Choroid plexus epithelial cell (primary cell): Measurements from ENCODE around the gene TSPO.

Source experiments
- DNase-seq: peaks from one replicate; pipeline ENCODE4 v3.0.0-alpha.2; 2010; ENCODE audit warnings: low read depth
- H3K4me3 ChIP-seq: 2 replicates; pipeline ENCODE4 v1.5.1; 2011; ENCODE audit warnings: low read depth, mild to moderate bottlenecking, control low read depth, low read length, moderate library complexity
- TF ChIP-seq, protein P1 (sequence below): conservative IDR thresholded peaks from 2 replicates; pipeline ENCODE4 v1.5.1; 2011; ENCODE audit warnings: low read depth, mild to moderate bottlenecking, control low read depth, inconsistent platforms, low read length, moderate library complexity

TSPO gene

DNA sequence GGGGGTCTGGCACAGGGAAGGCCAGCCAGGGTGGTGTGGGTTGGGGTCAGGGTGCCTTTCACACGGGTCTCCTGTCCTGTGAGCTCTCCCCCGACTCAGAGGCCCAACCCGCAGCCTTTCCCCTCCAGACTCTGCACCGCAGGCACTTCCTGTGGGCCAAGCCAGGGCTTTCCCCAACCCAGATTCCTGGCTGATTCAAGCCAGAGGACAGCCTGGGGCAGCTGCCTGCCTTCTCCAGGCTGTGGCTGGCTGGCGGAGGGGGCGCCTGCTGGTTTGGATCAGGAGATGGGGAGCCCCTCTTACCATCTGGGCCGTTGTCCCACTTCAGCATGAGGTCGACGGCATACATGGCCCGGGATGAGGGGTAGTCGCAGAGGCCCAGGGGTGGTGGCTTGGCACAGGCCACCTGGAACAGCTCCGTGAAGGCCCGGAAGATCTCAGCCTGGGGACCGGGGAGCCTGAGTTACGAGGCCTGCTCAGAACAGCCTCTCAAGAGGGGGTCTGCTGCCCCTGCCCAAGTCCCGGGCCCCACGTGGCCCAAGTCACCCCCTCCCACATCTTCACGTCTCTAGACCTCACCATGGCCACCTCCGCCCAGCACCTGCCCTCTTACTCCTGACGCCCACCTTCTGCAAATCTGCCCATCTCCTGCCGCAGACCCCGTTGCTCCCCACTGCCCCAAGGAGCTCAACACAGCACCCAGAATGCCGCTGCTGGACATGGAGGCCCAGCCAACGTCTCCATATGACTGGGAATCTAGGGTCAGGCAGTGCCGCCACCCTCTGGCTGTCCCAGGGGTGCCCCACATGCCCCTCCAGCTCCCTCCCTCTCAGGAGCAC is 17.3 kb downstream of the TSPO start:
- TF ChIP-seq, protein P1, sequence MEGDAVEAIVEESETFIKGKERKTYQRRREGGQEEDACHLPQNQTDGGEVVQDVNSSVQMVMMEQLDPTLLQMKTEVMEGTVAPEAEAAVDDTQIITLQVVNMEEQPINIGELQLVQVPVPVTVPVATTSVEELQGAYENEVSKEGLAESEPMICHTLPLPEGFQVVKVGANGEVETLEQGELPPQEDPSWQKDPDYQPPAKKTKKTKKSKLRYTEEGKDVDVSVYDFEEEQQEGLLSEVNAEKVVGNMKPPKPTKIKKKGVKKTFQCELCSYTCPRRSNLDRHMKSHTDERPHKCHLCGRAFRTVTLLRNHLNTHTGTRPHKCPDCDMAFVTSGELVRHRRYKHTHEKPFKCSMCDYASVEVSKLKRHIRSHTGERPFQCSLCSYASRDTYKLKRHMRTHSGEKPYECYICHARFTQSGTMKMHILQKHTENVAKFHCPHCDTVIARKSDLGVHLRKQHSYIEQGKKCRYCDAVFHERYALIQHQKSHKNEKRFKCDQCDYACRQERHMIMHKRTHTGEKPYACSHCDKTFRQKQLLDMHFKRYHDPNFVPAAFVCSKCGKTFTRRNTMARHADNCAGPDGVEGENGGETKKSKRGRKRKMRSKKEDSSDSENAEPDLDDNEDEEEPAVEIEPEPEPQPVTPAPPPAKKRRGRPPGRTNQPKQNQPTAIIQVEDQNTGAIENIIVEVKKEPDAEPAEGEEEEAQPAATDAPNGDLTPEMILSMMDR, result peak; percentile 4
- DNase-seq, result peak; percentile 84

DNA sequence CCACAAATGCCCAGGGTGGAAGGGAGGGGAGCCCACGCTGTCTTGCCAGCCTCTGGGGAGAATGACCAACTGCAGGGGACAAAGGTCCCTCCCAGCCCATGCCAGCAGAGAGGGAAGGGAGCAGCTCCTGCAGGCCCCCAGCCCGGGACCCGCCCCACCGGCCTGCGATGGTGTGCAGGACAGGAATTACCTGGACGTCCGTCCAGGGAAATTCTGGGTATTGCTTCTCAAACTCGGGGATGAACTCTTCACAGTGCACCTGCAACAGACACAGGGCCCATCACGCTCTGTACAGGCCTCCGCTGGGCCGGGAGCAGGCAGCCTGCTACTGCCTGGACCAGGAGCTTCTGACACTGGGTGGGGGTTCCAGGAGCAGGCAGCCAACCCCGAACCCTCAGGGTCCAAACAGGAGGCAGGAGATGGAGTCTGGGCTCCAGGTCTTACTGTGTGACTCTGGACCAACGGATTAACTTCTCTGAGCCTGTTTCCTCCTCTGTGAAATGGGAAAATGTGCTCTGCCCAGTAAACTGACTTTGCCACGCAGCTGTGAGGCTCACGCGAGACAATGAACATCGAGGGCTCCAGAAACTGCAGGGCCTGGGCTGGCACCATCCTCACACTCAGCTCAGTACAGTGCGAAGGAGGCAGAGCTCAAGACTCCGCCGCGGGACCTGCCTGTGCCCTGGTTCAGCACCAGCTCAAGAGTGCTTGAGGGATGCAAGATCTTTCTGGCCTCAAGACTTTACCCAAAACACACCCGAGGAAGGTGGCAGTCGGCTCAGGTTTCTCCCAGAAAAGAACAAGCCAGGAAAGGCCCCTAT is 18.2 kb downstream of the TSPO start:
- TF ChIP-seq, protein P1, result no peak
- no peak overlapping the region for H3K4me3 ChIP-seq
- no peak for DNase-seq

More for the DNA sequence above, 17.3 kb downstream of the TSPO start:
- H3K4me3 ChIP-seq, result no peak overlapping the region

DNA sequence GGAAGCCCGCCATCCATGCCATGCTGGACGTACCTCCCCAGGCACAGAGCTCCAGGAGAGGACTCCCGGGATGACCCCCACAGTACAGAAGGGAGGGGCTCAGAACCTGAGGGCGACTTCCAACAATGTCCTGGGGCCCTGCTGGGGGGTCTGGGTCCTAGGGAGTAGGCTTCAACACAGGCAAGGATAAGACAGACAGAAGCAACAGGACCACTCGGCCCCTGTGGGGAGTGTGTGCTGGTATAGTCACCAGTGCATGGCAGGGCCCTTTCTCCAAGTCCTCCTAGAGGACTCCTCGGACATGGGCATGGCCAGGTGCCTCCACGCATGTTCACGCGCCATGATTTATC is 18.7 kb downstream of the TSPO start:
- DNase-seq, result no peak
- H3K4me3 ChIP-seq, result no peak overlapping the region
- TF ChIP-seq, protein P1, result no peak

DNA sequence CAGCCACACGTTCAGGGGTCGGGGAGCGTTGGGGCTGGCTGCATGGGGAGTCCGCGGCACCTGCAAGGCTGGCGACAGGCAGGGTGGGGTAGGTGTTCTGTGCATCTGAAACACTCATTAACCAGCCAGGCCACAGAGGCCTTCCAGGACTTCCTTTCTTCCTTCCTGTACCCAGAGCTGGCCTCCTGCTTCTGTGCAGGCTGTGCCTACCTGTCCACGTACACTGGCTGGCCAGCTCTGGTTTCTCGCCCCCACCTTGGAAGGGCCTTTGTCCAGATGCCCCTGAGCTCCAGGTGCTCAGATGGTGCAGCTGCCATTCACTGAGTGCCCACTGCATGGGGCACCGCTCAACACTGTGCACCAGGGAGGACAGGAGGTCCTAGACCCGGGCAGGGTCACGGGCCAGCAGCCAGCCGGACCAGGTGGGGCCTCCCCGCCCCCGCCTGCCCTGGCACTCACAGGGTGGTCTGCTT is 19.7 kb downstream of the TSPO start:
- TF ChIP-seq, protein P1, result no peak
- no peak for DNase-seq
- H3K4me3 ChIP-seq, result no peak overlapping the region

DNA sequence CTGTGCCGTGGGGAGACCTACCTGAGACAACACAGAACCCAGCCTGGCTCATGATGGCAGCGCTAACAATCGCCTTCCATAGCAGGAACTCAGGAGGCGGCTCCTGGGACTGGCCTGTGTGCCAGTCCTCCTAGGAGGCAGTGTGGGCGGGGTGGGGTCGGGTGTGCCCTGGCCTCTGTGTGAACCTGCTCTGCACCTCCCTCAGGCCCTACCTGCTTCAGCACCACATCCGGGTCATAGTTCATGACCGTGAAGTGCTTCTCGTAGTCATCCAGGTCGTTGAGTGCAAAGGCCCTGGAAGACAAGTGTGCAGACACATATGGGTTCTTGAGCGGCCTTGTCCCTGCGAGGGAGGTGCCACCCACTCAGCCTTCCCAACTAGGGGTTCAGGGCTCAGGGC is 20.2 kb downstream of the TSPO start:
- TF ChIP-seq, protein P1, result no peak
- H3K4me3 ChIP-seq, result no peak overlapping the region
- no peak for DNase-seq

DNA sequence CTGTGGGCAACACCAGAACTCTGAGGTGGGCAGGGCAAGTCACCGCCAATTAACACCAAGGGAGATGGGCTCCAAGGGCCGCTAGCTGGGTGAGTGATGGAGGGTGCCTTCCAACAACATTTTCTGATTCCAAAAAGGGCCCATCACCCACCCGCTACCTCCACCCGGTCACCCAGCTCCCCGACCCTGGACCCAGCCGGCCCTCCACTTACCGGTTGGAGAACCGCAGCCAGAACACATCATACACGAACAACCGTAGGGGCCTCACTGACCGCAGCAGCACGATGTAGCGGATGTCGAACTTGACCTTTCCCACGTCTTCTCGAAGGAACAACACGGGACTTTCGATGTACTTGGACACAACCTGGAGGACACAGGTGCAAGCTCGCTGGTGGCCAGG is 20.8 kb downstream of the TSPO start:
- no peak overlapping the region for H3K4me3 ChIP-seq
- DNase-seq, result no peak
- TF ChIP-seq, protein P1, result no peak

DNA sequence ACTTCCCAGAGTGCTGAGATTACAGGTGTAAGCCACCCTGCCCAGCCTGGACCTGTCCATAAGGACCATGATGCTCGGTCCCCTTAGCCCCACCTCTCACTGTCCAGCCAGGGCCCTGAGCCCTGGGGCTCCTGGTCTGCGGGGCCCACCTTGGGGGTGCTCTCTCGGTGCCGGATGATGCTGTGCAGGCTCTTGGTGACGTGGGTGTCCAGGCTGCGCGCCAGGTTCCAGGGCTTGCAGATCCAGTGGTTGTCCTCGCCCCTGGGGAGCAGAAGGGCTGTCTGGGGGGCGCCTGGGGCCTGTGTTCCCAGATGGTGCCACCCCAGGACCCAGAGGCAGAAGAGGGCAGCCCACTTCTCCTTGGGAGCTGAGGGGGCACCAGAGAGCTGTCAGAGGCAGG is 22.2 kb downstream of the TSPO start:
- TF ChIP-seq, protein P1, result no peak
- no peak overlapping the region for H3K4me3 ChIP-seq
- DNase-seq, result no peak
